Stimulated activated CD4-positive, alpha-beta T cell treated with anti-CD3 and anti-CD28 coated beads, Interleukin-1b, Interleukin-23, amount 100 ng/mL, for 48 hours (primary cell): ENCODE results near the gene EDC3.
A peak's percentile ranks its signal among the peaks of the same experiment; 100 is the strongest.
"Not testable (repeated sequence)": the region's sequence is repeated elsewhere in the genome, so short reads cannot be mapped to it uniquely, and the experiment has no call there.

Experiments used
- DNase-seq: peaks from one replicate; pipeline ENCODE4 v3.0.0-alpha.2; 2020

The EDC3 gene

GRCh38 chr15:74646480-74646879 is 49.3 kb downstream of the EDC3 start:
- no peak for DNase-seq

- DNase-seq, result no peak
These were observed 52.1 kb downstream of the EDC3 start for GRCh38 chr15:74643665-74644204.

- no peak for DNase-seq
These were observed 52.8 kb downstream of the EDC3 start for GRCh38 chr15:74642734-74643664.

GRCh38 chr15:74642348-74642733 is 53.5 kb downstream of the EDC3 start:
- no peak for DNase-seq

GRCh38 chr15:74641151-74641550 is 54.7 kb downstream of the EDC3 start:
- DNase-seq, result no peak

GRCh38 chr15:74636984-74637383 is 58.8 kb downstream of the EDC3 start:
- no peak for DNase-seq

GRCh38 chr15:74635228-74635627 is 60.6 kb downstream of the EDC3 start:
- peak; percentile 75 for DNase-seq

- no peak for DNase-seq
These were observed 62.0 kb downstream of the EDC3 start for GRCh38 chr15:74633781-74634180.

GRCh38 chr15:74632601-74633000 is 63.2 kb downstream of the EDC3 start:
- no peak for DNase-seq

- DNase-seq, result peak; percentile 51
These were observed 63.8 kb downstream of the EDC3 start for GRCh38 chr15:74631935-74632560.

- DNase-seq, result no peak
These were observed 64.4 kb downstream of the EDC3 start for GRCh38 chr15:74631408-74631807.

- no peak for DNase-seq
These were observed 64.8 kb downstream of the EDC3 start for GRCh38 chr15:74631087-74631385.

- no peak for DNase-seq
These were observed 65.3 kb downstream of the EDC3 start for GRCh38 chr15:74630284-74631086.

GRCh38 chr15:74629696-74630095 is 66.1 kb downstream of the EDC3 start:
- DNase-seq, result not testable (repeated sequence)

GRCh38 chr15:74628949-74629348 is 66.9 kb downstream of the EDC3 start:
- DNase-seq, result no peak

GRCh38 chr15:74628199-74628598 is 67.6 kb downstream of the EDC3 start:
- DNase-seq, result no peak

- no peak for DNase-seq
These were observed 68.1 kb downstream of the EDC3 start for GRCh38 chr15:74627766-74628165.

GRCh38 chr15:74626752-74627692 is 68.8 kb downstream of the EDC3 start:
- DNase-seq, result no peak

- DNase-seq, result no peak
These were observed 69.5 kb downstream of the EDC3 start for GRCh38 chr15:74626336-74626735.

- DNase-seq, result no peak
These were observed 70.1 kb downstream of the EDC3 start for GRCh38 chr15:74625693-74626092.

GRCh38 chr15:74624020-74624602 is 71.7 kb downstream of the EDC3 start:
- no peak for DNase-seq

- no peak for DNase-seq
These were observed 73.1 kb downstream of the EDC3 start for GRCh38 chr15:74622758-74623157.
